GM19023 (cell line): ENCODE measurements around the gene RAPGEF3.

ENCODE experiments used
- ATAC-seq: cut with Tn5 transposase; IDR thresholded peaks from one replicate; pipeline ENCODE4 v1.9.1; 2021; ENCODE audit warnings: mild to moderate bottlenecking, moderate library complexity; ENCODE audit not compliant: unreplicated experiment

Gene RAPGEF3

GRCh38 chr12:47791351-47791746 lies 32.7 kb upstream of the RAPGEF3 start:
- ATAC-seq = no peak

GRCh38 chr12:47790676-47791350 lies 32.1 kb upstream of the RAPGEF3 start:
- ATAC-seq = no peak

DNA sequence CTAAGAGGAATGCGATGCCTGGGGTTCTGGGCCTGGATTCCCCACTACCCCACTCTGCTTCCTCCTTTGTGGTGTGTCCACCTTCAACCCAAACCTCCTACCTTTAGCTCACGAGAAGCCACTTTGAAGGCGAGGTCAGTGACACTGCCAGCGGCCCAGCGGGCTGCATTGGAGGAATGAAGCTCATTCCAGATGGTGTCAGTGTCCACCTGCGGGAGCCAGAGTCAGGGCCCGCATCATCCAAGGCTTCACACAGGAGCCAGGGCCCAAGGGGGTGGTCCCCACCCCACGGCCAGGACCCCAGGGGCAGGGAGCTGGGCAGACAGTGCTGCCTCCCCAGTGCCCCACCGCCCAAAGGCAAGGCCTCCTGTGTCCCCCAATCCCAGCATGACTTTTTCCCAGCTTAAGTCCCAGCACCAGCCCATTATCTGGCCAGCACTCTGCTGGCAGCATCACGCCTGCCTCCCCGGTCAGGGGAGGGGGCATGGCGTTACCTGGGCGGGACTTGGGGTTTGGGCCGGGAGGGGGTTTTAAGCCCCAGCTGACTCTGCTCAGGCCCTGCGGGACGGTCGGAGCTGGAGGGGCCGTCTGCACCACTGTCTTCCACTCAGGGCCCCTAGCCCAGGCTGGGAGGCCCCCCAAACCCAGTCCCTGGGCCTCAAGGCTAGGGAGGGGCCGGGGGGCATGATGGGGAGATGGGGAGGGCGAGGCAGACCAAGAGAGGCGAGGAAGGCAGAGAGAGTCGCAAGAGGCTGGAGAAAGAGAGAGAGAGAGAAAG lies 31.2 kb upstream of the RAPGEF3 start:
- ATAC-seq = no peak

GRCh38 chr12:47789141-47789540 lies 30.5 kb upstream of the RAPGEF3 start:
- no peak for ATAC-seq

GRCh38 chr12:47787596-47788319 lies 29.1 kb upstream of the RAPGEF3 start:
- ATAC-seq = no peak

DNA sequence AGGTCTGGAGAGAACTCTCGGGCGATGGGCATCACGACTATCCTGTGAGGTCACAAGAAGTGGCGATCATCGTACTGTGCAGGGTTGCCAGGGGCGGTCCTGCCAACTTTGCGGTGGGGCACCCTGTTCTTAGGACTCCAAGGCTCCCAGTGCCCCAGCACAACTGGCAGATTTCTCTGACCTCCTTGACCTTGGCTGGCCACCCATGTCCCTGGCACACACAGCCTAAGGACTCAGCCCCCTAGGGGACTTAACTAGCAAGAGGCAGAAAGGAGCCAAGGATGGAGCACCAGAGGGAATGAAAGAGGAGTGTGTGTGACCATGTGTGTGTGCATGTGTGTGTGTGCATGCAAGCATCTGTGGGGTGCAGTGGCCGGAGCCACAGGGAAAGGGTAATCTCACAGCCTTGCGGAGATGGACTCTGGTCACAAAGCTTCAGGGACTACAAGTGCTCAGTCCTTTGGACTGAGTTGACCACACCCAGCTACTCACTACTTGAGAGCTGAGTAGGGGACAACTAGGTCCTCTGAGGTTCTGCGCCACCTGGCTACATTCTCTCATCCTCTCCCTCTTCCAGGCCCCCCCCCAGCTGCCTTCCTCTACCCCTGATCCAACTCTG lies 28.1 kb upstream of the RAPGEF3 start:
- ATAC-seq = no peak

GRCh38 chr12:47785887-47786661 lies 27.4 kb upstream of the RAPGEF3 start:
- ATAC-seq = no peak

DNA sequence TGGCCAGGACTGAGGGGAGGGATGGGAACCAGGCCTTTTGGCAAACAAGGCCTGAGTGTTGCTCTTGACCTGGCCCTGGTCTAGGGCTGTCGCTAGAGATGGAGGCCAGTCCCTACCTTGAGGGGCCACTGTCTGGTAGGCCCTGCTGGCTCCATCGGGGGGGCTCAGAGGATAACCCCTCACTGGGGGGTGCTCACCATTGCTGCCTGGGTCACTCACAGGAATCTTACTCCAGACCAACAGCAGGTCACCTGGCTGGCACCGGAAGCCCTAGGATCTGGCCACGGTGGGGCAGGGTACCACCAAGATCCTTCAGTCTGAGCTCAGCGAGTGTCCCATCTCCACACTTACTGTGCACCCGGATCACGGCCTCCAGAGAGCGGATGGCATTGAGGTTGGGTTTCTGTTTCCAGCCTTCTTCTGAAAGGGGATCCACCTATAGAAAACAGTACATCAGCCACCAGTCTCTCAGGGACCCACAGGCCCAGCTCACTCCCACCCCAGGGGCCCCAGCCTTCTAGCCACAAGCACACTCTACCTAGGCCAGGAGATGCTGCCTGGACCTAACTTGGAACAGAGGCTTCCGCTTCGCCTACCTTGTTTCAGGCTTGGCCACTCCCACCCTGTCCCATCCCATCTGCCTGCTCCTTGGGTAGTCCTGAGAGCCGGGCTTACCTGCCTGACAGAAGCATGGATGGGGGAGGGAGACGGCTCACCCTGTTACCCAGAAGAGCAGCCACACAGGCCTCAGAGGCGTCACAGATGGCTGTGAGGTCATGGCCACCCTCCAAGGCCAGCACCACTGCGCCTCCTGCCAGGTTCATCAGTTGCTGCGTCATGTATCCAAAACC lies 26.6 kb upstream of the RAPGEF3 start:
- no peak for ATAC-seq

DNA sequence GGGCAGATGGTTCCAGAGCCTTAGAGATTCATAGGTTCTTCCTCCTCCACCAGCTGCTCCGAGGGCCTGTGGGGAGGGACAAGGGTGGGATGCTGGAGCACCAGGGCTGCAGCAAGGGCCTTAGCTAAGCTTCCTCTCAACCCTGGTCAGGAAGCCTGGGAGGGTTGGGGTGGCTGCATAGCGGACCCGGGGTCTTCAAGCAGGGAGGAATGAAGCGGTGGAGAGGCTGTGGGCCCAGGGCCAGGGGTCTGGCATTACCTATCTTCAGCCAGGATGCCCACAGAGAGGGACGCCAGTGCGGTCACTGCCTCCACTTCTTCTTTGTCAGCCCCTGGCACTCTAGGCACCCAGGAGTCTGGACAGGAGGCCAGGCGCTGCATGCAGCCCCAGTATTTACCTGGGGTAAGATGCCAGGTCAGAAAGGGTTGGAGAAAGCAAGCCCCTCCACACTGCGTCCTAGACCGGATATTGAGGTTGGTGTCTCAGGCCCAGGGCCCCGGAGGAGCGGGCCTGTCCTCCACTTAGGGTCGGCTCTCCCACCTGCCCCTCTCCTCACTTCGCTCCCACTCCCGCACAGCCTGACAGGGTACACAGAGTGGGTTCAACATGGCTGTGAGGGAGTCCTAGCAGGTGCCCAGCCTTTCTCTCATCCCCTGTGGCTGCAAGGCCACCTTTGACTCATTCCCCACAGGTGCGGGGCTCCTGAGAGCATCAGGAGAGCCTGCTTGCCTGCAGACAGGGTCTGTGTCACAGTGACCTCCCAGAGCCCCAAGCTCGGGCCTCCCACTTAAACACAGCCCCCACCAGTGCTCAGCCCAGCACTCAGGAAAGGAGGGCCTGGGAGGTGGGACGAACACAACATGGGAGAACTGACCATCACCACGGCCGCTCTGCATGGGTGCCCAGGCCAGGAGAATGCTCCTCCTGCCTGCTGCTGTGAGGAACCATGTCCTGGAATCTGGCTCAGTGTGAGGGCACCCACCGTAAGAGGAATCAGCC lies 25.4 kb upstream of the RAPGEF3 start:
- no peak for ATAC-seq

GRCh38 chr12:47783024-47783755 lies 24.5 kb upstream of the RAPGEF3 start:
- ATAC-seq = no peak

DNA sequence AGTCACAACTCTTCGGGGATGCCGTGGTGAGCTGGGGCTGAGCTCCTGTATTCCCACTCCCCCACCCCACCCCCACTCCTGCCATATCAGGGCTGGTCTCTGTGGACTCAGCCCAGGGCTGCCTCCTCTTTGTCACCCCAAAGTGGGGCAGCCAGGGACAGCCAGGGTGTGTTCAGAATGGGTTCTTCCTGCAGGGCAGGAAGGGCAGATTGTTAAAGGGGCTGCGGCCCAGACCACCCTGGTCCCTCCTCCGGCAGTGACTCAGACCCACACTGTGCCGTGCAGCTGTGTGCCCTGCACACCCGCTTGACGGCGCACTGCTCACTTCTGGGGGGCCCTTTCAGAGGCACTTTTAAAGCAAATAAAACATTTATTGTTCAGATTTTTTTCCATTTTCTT lies 23.7 kb upstream of the RAPGEF3 start:
- ATAC-seq = no peak

DNA sequence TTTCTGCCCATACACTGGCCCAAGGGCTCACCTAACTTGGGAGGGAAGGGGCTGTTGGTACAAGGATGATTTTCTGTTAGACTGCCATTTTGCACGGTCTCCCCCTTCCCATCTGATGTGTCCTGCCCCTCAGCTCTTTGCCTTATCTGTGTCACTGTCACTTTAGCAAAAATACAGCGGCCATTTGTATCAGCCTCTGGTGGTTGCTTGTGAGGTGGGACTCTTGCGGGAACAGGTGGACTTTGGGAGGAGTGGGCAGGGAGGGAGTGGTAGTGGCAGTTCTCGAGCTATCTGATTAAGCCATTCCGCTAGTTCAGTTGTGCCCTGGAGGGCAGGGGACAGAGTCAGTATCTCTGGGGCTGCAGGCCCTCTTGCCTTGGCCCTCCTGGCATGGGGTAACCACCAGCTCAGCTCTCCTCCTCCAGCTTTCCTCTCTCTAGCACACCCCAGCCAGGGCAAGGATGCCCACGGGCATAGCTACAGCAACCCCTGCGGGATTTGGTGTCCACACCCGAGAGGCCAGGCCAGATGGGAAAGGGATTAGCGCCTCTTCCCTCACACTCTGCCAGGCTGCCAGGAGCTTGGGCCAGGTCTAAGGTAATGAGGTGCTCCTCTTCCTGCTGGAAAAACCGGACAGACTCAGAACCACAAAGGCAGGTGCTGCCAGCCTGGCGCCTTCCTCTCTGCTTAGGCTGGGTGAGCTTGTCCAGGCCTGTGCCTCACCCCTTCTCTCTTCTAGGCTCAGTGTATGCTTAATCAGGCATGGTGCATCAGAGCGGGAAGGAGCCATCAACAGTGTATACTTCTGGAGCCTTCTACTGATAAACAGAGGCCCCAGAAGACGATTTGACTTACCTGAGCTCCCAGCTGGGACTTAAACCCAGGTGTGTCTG lies 23.0 kb upstream of the RAPGEF3 start:
- ATAC-seq = no peak

DNA sequence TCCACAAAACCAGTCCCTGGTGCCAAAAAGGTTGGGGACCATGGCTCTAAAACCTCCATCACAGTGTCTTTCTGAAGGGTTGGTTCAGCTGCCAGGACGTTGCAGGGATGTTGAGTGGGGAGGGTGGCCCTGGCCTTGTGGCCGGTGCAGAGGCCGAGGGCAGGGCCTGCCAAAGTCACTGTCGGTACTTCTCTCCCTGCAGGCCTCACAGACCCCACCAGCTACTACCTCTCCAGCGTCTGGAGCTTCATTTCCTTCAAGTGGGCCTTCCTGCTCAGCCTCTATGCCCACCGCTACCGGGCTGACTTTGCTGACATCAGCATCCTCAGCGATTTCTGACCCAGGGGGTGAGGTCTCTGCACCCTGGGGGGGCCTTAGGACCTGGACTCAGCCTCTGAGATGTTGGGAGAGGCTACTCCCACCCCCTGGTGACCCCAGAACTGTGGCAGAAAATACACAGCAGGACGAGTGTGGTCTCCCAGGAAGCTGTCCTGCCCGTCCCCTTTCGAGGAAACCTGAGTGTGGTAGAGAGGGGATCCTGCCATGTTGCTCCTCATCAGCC lies 21.3 kb upstream of the RAPGEF3 start:
- ATAC-seq = no peak

DNA sequence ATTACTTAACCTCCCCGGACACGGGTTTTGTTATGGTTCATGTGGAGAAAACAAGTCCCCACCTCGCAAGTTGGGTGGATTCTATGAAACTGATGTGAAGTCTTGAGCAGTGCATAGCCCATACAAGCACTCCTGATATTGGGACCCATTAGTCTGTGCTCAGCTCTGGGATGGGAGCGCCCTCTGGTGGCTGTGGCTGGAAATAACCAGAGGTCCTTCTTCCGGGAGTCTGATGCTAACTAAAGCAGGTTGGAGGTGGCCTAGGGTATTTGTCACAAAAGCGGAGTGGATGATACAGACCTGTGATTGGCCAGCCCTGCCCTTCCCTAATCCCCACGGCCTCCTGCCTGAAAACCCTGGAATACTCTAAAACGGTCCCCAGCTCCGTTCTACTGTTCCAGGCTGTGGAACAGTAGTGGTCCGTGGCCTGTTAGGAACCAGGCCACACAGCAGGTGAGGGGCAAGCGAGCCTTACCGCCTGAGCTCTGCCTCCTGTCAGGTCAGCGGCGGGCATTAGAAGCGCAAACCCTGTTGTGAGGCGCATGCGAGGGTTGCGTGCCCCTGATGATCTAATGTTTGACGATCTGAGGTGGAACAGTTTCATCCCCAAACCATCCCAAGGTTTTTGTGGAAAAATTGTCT lies 20.7 kb upstream of the RAPGEF3 start:
- ATAC-seq = peak; percentile 81

DNA sequence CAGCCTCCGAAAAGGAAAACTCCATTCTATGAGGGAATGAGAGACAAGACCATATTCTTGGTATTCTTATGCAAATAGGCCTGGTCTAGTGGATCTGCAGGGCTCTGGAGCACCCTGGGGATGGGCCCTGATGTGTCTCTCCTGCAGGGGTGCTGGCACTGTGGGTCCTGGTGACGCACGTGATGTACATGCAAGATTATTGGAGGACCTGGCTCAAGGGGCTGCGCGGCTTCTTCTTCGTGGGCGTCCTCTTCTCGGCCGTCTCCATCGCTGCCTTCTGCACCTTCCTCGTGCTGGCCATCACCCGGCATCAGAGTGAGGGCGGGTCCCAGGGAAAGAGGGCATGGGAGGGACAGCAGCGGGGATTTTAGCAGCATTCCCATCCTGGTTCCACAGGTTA lies 20.2 kb upstream of the RAPGEF3 start:
- no peak for ATAC-seq
